SU-DHL-6 (cell line): ENCODE results near the gene BCL2L1.
A peak's percentile ranks its signal among the peaks of the same experiment; 100 is the strongest.

Experiments
- H2AFZ ChIP-seq: fragments of 200-600 bp; sonication (generic); 2 replicates; pipeline ENCODE4 v1.6.1; 2014; ENCODE audit warnings: low read depth, mild to moderate bottlenecking, moderate library complexity, mixed read lengths, antibody characterized with exemption, low read length; ENCODE audit not compliant: severe bottlenecking
- H3F3A ChIP-seq: fragments of 200-600 bp; shearing (Covaris generic); 2 replicates; pipeline ENCODE4 v1.6.0; 2016; ENCODE audit warnings: antibody characterized with exemption, mild to moderate bottlenecking; ENCODE audit not compliant: insufficient read depth
- H3K27ac ChIP-seq: fragments of 200-600 bp; sonication (generic); 2 replicates; pipeline ENCODE4 v1.5.1; 2016; ENCODE audit warnings: low read depth, mild to moderate bottlenecking, low read length, moderate library complexity, mixed read lengths
- H3K27me3 ChIP-seq: fragments of 200-600 bp; sonication (generic), shearing (Covaris generic); 2 replicates; pipeline ENCODE4 v1.6.0; 2014; ENCODE audit warnings: mild to moderate bottlenecking, low read length
- H3K36me3 ChIP-seq: fragments of 200-600 bp; sonication (generic); 2 replicates; pipeline ENCODE4 v1.6.1; 2014; ENCODE audit warnings: mild to moderate bottlenecking, low read length, mixed read lengths
- H3K4me2 ChIP-seq: fragments of 300-600, 200-600 bp; shearing (Covaris generic), sonication (generic); 2 replicates; pipeline ENCODE4 v1.6.0; 2014; ENCODE audit warnings: low read length, low read depth, mild to moderate bottlenecking; ENCODE audit not compliant: poor library complexity, severe bottlenecking
- H3K4me3 ChIP-seq: fragments of 200-600 bp; sonication (generic); 2 replicates; pipeline ENCODE4 v1.5.1; 2014; ENCODE audit warnings: antibody characterized with exemption, low read length, mild to moderate bottlenecking, mixed read lengths; ENCODE audit not compliant: insufficient read depth, poor library complexity, severe bottlenecking
- H3K79me2 ChIP-seq: fragments of 200-600 bp; sonication (generic); 2 replicates; pipeline ENCODE4 v1.6.1; 2014; ENCODE audit warnings: mild to moderate bottlenecking, low read length, moderate library complexity; ENCODE audit not compliant: insufficient read depth
- H3K9ac ChIP-seq: fragments of 200-600 bp; sonication (generic); 2 replicates; pipeline ENCODE4 v1.7.0; 2014; ENCODE audit warnings: mild to moderate bottlenecking, low read length
- H3K9me2 ChIP-seq: fragments of 200-600 bp; sonication (generic); replicated peaks from 2 replicates; pipeline ENCODE4 v1.6.1; 2014; ENCODE audit warnings: low read length; ENCODE audit not compliant: insufficient read depth
- H3K9me3 ChIP-seq: fragments of 200-600 bp; sonication (generic); 2 replicates; pipeline ENCODE4 v1.6.1; 2014; ENCODE audit warnings: low read length, mixed read lengths; ENCODE audit not compliant: insufficient read depth
- H4K20me1 ChIP-seq: fragments of 200-600 bp; sonication (generic); 2 replicates; pipeline ENCODE4 v1.6.1; 2014; ENCODE audit warnings: low read depth, mild to moderate bottlenecking, antibody characterized with exemption, low read length, moderate library complexity, mixed read lengths
- CTCF ChIP-seq: fragments of 200-600 bp; sonication (generic); IDR thresholded peaks from one replicate; pipeline ENCODE4 v1.5.1; 2017; ENCODE audit warnings: antibody characterized with exemption, mild to moderate bottlenecking, low read length, moderate library complexity; ENCODE audit not compliant: insufficient read depth, poor library complexity, severe bottlenecking
- EZH2phosphoT487 ChIP-seq: fragments of 200-600 bp; sonication (generic), shearing (Covaris generic); conservative IDR thresholded peaks from 2 replicates; pipeline ENCODE4 v1.6.1; 2018; ENCODE audit warnings: mild to moderate bottlenecking, antibody characterized with exemption, low read length, moderate library complexity, mixed read lengths

Gene BCL2L1

GRCh38 chr20:31740208-31740607, 17.5 kb upstream of the BCL2L1 start:
- peak overlapping the region; percentile 92 for H3K4me3 ChIP-seq
- H3K36me3 ChIP-seq = peaks cover 12% of the 10 kb centered on the region
- H3F3A ChIP-seq = no peaks in the 10 kb centered on the region
- H3K27me3 ChIP-seq = no peaks in the 10 kb centered on the region
- H3K9me2 ChIP-seq = no peaks in the 10 kb centered on the region
- peak overlapping the region; percentile 82 for H3K9ac ChIP-seq
- H3K9me3 ChIP-seq = no peaks in the 10 kb centered on the region
- H3K79me2 ChIP-seq = peaks cover 61% of the 10 kb centered on the region
- peaks cover 5% of the 10 kb centered on the region; the same call in 1 of the 2 replicates for H4K20me1 ChIP-seq
- peak overlapping the region; percentile 89 for H3K4me2 ChIP-seq
- peak overlapping the region; percentile 71 for H3K27ac ChIP-seq
- TF ChIP-seq CTCF (no peak), EZH2phosphoT487 (no peak)
- no peak overlapping the region for H2AFZ ChIP-seq

- H3K9me2 ChIP-seq = no peaks in the 10 kb centered on the region
- no peaks in the 10 kb centered on the region for H3K9me3 ChIP-seq
- peaks cover 8% of the 10 kb centered on the region for H3K36me3 ChIP-seq
- peaks cover 5% of the 10 kb centered on the region; the same call in 1 of the 2 replicates for H4K20me1 ChIP-seq
- H3K4me3 ChIP-seq = peak overlapping the region; percentile 92
- TF ChIP-seq CTCF (no peak), EZH2phosphoT487 (no peak)
- peaks cover 54% of the 10 kb centered on the region for H3K79me2 ChIP-seq
- peak overlapping the region; percentile 86 for H2AFZ ChIP-seq
- no peaks in the 10 kb centered on the region for H3F3A ChIP-seq
- no peaks in the 10 kb centered on the region for H3K27me3 ChIP-seq
- peak overlapping the region; percentile 89 for H3K4me2 ChIP-seq
- H3K9ac ChIP-seq = peak overlapping the region; percentile 82
- peak overlapping the region; percentile 71 for H3K27ac ChIP-seq
Measured at GRCh38 chr20:31739550-31739977, 16.9 kb upstream of the BCL2L1 start.

- Histone ChIP-seq H3K9ac (peak within 1 kb of the TSS; percentile 82), H3K79me2 (peaks cover 49% of the 10 kb centered on the region), H2AFZ (peak within 1 kb of the TSS; percentile 86), H3K36me3 (peaks cover 8% of the 10 kb centered on the region; the same call in 1 of the 2 replicates), H3K27ac (peak within 1 kb of the TSS; percentile 71), H3K4me2 (peak within 1 kb of the TSS; percentile 89), H3F3A (no peaks in the 10 kb centered on the region), H3K9me2 (no peaks in the 10 kb centered on the region), H4K20me1 (peaks cover 5% of the 10 kb centered on the region; the same call in 1 of the 2 replicates), H3K4me3 (peak within 1 kb of the TSS; percentile 92), H3K9me3 (no peaks in the 10 kb centered on the region), H3K27me3 (no peaks in the 10 kb centered on the region)
- TF ChIP-seq CTCF (no peak), EZH2phosphoT487 (no peak)
Measured at GRCh38 chr20:31738729-31739549, 16.3 kb upstream of the BCL2L1 start, which contains the start of gene TPX2. Gene TPX2 (plus strand): TSS chr20:31739290. CDS start chr20:31757477, 18,187 bp downstream.
